ENCODE data around the gene TPSD1. TPM values are rescaled to one million over a fixed set of nuclear protein-coding genes. Genes with fewer than 3 reads are reported as not detected.

TPSD1 gene
- total RNA-seq, 1 donor from 2014 or later: not detected

- TF ChIP-seq CTCF (IDR thresholded peaks at IDR 0.05): no peak
Observed at GRCh38 chr16:1277151-1277598, 21.3 kb downstream of the TPSD1 start.

GRCh38 chr16:1277617-1278282 is 21.9 kb downstream of the TPSD1 start:
- H3K27ac Mint-ChIP-seq: no peak overlapping the region
- ChIA-PET CTCF (no interaction called here), POLR2A (no interaction called here)
- DNase-seq (no peak), ATAC-seq (ENCODE audit: low read depth) (no peak)
- no peaks in the 10 kb centered on the region for H3K9me3 Mint-ChIP-seq
- peaks cover 10% of the 10 kb centered on the region for H3K27me3 Mint-ChIP-seq
- H3K36me3 Mint-ChIP-seq (ENCODE audit: low read depth): no peaks in the 10 kb centered on the region
- no peak for TF ChIP-seq CTCF (IDR thresholded peaks at IDR 0.05)
- H3K4me1 Mint-ChIP-seq: peaks cover 3% of the 10 kb centered on the region
- intact Hi-C loops (cut with micrococcal nuclease): no loop called here
- no peak overlapping the region for H3K4me3 Mint-ChIP-seq

More at GRCh38 chr16:1277151-1277598, 21.3 kb downstream of the TPSD1 start:
- H3K36me3 Mint-ChIP-seq (ENCODE audit: low read depth): no peaks in the 10 kb centered on the region
- H3K4me1 Mint-ChIP-seq: no peaks in the 10 kb centered on the region
- DNase-seq (no peak), ATAC-seq (ENCODE audit: low read depth) (no peak)
- POLR2A ChIA-PET: no interaction called here
- no peak overlapping the region for H3K27ac Mint-ChIP-seq
- CTCF ChIA-PET: no interaction called here
- intact Hi-C loops (cut with micrococcal nuclease): no loop called here
- H3K9me3 Mint-ChIP-seq: no peaks in the 10 kb centered on the region
- H3K27me3 Mint-ChIP-seq: peaks cover 11% of the 10 kb centered on the region
- H3K4me3 Mint-ChIP-seq: no peak overlapping the region

- Mint-ChIP-seq H3K27me3 (peaks cover 5% of the 10 kb centered on the region), H3K4me3 (no peak overlapping the region), H3K4me1 (peaks cover 3% of the 10 kb centered on the region), H3K36me3 (ENCODE audit: low read depth) (no peaks in the 10 kb centered on the region), H3K9me3 (no peaks in the 10 kb centered on the region), H3K27ac (no peak overlapping the region)
- intact Hi-C loops (cut with micrococcal nuclease): no loop called here
- POLR2A ChIA-PET: no interaction called here
- CTCF ChIA-PET: no interaction called here
- DNase-seq (no peak), ATAC-seq (ENCODE audit: low read depth) (no peak)
- TF ChIP-seq CTCF (IDR thresholded peaks at IDR 0.05): no peak
Observed at GRCh38 chr16:1278477-1278876, 22.6 kb downstream of the TPSD1 start.

GRCh38 chr16:1279081-1279944 is 23.4 kb downstream of the TPSD1 start:
- CTCF ChIA-PET: interaction anchor here (0.6 kb wide), 1 partner anchor 84 kb away, joined by 3 read pairs; no protein-coding TSS in a partner anchor
- H3K27me3 Mint-ChIP-seq: peaks cover 5% of the 10 kb centered on the region

More at GRCh38 chr16:1279081-1279944, 23.4 kb downstream of the TPSD1 start:
- Mint-ChIP-seq H3K36me3 (ENCODE audit: low read depth) (no peaks in the 10 kb centered on the region), H3K4me3 (no peak overlapping the region), H3K9me3 (no peaks in the 10 kb centered on the region), H3K4me1 (peaks cover 3% of the 10 kb centered on the region), H3K27ac (no peak overlapping the region)
- no peak for ATAC-seq (ENCODE audit: low read depth)
- intact Hi-C loops (cut with micrococcal nuclease): no loop called here
- TF ChIP-seq CTCF (IDR thresholded peaks at IDR 0.05): no peak
- POLR2A ChIA-PET: no interaction called here
- DNase-seq: no peak
